LNCaP clone FGC (cell line): ENCODE results near the gene CNRIP1.

Experiments used
- DNase-seq: peaks from one replicate; pipeline ENCODE4 v3.0.0-alpha.2; 2011; ENCODE audit warnings: low read depth
- H3K4me3 ChIP-seq: 2 replicates; pipeline ENCODE4 v1.5.1; 2011; ENCODE audit warnings: mild to moderate bottlenecking, low read depth, low read length, control low read depth
- TF ChIP-seq, protein P1 (sequence below): IDR thresholded peaks from 2 replicates; pipeline ENCODE4 v1.5.1; 2012; ENCODE audit warnings: mild to moderate bottlenecking; ENCODE audit not compliant: control insufficient read depth, insufficient read depth; ENCODE audit errors: extremely low read depth

Gene CNRIP1

DNA sequence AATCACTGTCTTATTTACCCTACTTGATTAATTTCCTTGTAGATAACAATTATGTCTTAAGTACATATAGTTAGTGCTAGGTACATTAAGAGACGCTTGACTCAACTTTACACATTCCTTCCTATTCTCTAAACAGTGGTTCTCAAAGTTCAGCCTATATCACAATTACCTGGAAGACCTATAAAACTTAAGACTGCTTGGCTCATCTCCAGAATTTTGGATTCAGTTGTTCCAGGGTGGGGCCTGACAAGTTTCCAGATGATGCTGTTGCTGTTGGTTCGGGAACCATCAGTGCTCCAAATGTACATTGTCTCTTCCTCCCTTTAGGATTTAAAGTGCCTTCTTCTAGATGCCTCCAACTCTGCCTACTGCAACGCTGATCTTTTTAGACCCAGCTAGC is 71.4 kb downstream of the CNRIP1 start:
- DNase-seq = no peak
- TF ChIP-seq, protein P1, sequence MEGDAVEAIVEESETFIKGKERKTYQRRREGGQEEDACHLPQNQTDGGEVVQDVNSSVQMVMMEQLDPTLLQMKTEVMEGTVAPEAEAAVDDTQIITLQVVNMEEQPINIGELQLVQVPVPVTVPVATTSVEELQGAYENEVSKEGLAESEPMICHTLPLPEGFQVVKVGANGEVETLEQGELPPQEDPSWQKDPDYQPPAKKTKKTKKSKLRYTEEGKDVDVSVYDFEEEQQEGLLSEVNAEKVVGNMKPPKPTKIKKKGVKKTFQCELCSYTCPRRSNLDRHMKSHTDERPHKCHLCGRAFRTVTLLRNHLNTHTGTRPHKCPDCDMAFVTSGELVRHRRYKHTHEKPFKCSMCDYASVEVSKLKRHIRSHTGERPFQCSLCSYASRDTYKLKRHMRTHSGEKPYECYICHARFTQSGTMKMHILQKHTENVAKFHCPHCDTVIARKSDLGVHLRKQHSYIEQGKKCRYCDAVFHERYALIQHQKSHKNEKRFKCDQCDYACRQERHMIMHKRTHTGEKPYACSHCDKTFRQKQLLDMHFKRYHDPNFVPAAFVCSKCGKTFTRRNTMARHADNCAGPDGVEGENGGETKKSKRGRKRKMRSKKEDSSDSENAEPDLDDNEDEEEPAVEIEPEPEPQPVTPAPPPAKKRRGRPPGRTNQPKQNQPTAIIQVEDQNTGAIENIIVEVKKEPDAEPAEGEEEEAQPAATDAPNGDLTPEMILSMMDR = no peak
- H3K4me3 ChIP-seq = no peak overlapping the region

DNA sequence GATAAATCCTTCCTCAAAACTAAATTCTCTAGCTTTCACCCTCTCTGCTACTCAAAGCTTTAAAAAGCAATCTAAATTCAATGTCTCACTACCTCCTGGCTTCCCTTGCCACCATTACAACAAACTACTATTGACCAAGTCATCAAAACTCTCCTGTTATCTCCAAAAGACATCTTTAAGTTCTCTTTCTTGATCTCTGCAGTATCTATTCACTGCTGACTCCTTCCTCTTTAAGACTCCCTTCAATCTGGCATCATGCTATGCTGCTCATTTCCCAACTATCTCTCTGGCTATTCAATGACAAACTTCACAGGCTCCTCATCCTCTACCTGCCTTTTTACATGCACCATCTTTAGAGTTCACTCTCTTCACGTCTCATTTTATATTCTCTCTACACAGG is 73.4 kb downstream of the CNRIP1 start:
- no peak overlapping the region for H3K4me3 ChIP-seq
- DNase-seq = no peak
- TF ChIP-seq, protein P1 = no peak

DNA sequence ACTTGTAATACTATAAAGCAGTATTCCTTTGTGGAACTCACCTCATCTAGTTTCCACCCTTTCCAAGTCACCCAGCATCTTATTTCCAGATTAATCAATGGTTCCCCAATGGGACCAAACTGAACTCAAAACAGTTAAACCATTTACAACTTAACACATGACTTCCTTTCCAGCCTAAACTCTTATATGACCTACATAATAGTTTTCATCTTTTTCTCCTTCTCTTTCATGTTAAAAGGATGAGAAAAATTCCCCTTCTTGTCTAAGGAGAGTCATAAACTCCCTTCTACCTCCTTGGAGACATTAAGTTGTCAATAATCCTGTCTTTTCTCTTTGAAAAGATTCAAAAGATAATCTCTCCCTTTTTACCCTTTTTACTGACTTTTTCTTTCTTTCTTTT is 74.1 kb downstream of the CNRIP1 start:
- TF ChIP-seq, protein P1 = no peak
- DNase-seq = no peak
- no peak overlapping the region for H3K4me3 ChIP-seq

DNA sequence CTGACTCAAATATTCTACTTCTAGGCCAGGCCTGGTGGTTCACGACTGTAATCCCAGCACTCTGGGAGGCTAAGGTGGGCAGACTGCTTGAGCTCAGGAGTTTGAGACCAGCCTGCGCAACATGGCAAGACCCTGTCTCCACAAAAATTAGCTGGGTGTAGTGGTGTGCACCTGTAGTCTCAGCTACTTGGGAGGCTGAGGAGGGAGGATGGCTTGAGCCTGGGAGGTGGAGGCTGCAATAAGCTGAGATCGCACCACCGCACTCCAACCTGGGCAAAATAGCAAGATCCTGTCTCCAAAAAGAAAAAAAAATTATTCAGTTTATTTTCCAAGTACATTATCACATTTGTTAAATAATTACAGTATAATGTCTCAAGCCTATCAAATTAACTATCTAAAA is 74.7 kb downstream of the CNRIP1 start:
- TF ChIP-seq, protein P1 = no peak
- no peak overlapping the region for H3K4me3 ChIP-seq
- no peak for DNase-seq

DNA sequence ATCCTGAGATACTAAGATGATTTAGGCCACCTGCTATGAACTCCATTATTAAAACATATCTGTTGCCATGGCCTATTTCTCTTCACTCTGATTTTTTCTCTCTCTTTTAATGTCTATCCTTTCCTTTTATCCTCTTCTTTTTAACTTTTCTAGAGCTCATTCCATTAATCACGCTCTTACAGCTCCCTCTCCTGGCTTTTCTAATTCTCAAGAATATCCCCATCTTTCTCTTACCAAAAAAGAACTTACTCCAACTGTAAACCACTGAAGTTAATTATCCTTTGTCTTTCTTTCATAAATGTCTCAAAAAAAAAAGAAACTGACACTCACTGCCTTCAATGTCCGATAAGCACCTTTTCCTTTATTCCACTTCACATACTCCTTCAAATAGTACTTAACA is 75.3 kb downstream of the CNRIP1 start:
- TF ChIP-seq, protein P1 = no peak
- no peak overlapping the region for H3K4me3 ChIP-seq
- DNase-seq = no peak
